Urothelium cell line (cell line): ENCODE measurements around the gene SLC1A2.

Experiments
- DNase-seq: peaks from one replicate; pipeline ENCODE4 v3.0.0; 2011; ENCODE audit warnings: low spot score, mixed read lengths
- FAIRE-seq: peaks from 2 replicates; lab custom pipeline; 2011; peaks lifted over from hg19 to GRCh38; lab: Jason Lieb, UNC

The SLC1A2 gene

GRCh38 chr11:35248558-35249323 is 170.6 kb downstream of the SLC1A2 start:
- FAIRE-seq (no peak), DNase-seq (no peak)

GRCh38 chr11:35247863-35248262 is 171.5 kb downstream of the SLC1A2 start:
- no peak for DNase-seq
- no peak for FAIRE-seq

DNA sequence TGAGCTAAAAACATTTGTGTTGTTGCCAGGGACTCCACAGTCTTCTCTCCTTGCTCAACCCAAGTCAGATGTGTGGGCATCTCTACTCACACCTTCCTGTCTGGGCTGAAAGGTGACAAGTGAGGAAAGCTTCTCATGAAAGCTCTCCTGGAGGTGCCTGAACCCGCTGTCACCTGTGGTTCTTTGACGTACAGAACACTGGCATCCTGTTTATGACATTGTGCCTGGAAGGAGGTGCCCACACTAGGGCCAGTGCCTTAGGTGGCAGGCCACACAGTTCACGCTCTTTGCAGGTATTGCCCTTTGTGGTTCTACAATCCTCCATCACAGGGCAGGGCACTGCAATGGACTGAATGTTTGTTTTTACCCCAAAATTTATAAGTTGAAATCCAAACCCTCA is 171.9 kb downstream of the SLC1A2 start:
- no peak for FAIRE-seq

DNA sequence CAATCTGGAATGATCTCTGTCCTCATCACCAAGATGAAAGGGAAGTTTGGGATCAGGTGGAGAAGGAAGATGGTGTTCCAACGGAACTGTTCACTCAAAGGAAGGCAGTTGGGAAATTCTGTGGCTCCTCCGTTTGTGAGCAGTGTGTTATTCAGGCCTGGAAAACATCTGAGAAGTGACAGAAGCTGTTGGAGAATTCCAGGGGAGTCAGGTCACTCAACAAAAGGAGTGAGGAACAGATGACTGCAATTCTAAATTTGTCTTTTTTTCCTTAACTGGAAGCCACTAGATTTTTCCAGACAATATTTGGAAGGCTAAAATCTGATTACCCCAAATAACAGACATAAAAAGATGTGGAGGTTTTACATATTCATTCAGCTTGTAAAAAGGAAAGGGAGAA is 172.6 kb downstream of the SLC1A2 start:
- no peak for FAIRE-seq
- no peak for DNase-seq

More for the DNA sequence above, 171.9 kb downstream of the SLC1A2 start:
- DNase-seq: no peak

DNA sequence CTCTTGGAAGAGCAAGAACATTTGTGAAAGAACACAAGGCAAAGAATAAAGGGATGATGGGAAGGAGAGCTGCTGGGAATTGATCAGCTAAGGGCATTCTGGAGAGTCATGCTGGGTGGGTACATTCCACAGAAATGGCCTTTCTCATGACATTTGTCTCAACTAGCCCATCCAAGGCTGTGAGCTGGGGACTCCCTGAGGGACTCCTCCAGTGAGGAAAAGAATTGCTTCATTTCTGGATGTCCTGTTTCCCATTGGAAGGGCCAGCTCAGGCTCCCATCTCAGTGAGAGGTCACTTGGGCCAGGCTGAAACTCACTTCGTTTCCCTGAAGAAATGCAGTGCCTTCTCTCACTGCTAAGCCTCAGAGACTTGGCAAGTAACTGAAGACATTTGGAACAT is 173.6 kb downstream of the SLC1A2 start:
- FAIRE-seq: no peak

DNA sequence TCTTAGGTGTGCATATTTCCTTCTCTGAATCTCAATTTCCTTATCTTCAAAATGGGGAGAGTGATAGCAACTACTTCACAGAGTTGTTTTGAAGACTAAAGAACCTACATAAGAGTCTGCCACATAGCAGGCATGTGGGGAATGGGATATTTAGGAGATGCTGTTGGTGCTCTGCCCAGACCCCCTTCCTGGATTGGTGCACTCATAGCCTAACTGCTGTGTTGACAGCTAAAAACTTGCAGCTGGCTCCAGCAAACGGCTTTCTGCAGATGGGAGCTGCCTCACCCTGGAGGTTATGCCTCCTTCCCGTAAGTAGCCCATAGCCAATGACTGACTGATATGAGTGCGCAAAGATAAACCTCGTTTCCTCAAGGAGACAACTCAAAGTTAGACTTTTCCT is 174.3 kb downstream of the SLC1A2 start:
- FAIRE-seq (no peak), DNase-seq (no peak)

More for the DNA sequence above, 173.6 kb downstream of the SLC1A2 start:
- no peak for DNase-seq

GRCh38 chr11:35243774-35244173 is 175.6 kb downstream of the SLC1A2 start:
- DNase-seq (no peak), FAIRE-seq (no peak)

GRCh38 chr11:35242412-35243242 is 176.7 kb downstream of the SLC1A2 start:
- DNase-seq: no peak
- FAIRE-seq: no peak

DNA sequence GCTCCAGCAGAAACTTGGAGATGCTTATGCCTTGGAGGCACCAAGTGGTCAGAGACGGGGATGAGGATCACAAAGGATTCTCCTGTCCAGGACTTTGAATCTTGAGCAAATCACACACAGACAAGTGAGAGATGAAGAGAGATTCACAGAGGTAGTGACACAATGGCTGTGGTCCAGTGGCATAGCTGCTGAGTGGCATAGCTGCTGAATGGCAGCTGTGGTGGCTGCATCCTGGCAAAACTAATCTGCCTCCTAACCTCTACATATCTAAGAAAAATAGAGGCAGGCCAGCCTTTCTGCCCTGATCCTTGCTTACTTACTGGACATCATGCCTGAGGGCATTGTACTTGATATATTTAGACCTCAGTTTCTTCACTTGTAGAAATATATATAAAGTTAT is 177.8 kb downstream of the SLC1A2 start:
- DNase-seq: no peak
- no peak for FAIRE-seq

GRCh38 chr11:35241083-35241482 is 178.3 kb downstream of the SLC1A2 start:
- no peak for DNase-seq
- FAIRE-seq: no peak

- DNase-seq: no peak
- FAIRE-seq: no peak
Measured at GRCh38 chr11:35239471-35240075, 179.8 kb downstream of the SLC1A2 start.

- no peak for DNase-seq
- FAIRE-seq: no peak
Measured at GRCh38 chr11:35238882-35239281, 180.5 kb downstream of the SLC1A2 start.

- FAIRE-seq (no peak), DNase-seq (peak; percentile 38)
Measured at GRCh38 chr11:35237860-35238715, 181.3 kb downstream of the SLC1A2 start.

- FAIRE-seq (no peak), DNase-seq (no peak)
Measured at GRCh38 chr11:35237351-35237750, 182.0 kb downstream of the SLC1A2 start.

DNA sequence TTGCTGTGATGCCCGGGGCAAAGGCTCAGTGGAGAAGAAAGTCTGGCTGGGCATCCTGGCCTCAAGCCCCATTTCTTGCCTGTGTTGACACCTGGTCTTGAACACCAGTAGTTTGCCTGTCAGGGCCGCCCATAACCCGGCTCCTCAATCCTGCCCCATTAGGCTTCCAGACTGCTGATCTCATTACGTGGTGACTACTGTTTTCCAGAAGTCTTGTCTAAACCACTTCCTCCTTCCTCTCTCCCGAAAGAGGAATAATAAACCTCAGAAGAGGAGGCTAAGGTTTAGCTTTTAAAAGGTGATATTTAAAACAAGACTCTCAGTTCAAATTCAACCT is 182.7 kb downstream of the SLC1A2 start:
- no peak for FAIRE-seq
- peak; percentile 54 for DNase-seq

DNA sequence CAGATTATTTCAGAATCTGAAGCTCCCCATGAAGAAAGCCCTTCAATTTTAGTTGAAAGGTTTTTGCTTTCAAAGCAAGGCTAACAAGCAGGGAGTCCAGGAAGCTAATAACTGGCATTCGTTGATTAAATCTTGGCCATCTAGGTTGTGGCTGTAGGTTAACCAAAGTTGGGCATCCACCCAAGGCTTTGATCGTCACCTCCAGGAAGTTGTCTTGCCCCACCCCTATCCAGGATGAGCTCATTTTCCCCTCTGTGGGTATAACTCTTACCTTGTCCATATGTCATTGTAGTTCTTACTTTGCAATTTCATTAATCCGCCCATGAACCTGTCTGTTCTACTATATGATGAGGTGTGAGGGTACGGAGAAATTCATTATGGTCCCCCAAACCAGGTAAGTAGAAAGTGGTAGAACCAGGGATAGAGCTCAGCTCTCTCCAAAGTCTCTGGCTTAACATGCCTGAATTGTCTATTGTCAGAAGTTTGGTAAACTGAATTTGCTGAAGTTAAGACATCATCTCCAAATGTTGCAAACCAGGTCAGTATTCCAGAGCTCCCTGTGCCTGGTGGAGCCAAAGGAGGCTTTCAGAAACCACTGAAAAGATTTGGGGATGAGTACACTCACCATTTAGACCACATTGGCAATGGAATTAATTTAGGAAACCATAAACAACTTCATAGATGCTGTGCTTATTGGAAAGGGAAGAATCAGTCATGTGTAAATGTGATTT is 183.3 kb downstream of the SLC1A2 start:
- DNase-seq: peak; percentile 74
- FAIRE-seq: no peak

- FAIRE-seq (no peak), DNase-seq (no peak)
Measured at GRCh38 chr11:35235498-35235897, 183.9 kb downstream of the SLC1A2 start.

GRCh38 chr11:35235157-35235468 is 184.2 kb downstream of the SLC1A2 start:
- no peak for DNase-seq
- no peak for FAIRE-seq

GRCh38 chr11:35234460-35235156 is 184.8 kb downstream of the SLC1A2 start:
- FAIRE-seq: no peak
- no peak for DNase-seq

DNA sequence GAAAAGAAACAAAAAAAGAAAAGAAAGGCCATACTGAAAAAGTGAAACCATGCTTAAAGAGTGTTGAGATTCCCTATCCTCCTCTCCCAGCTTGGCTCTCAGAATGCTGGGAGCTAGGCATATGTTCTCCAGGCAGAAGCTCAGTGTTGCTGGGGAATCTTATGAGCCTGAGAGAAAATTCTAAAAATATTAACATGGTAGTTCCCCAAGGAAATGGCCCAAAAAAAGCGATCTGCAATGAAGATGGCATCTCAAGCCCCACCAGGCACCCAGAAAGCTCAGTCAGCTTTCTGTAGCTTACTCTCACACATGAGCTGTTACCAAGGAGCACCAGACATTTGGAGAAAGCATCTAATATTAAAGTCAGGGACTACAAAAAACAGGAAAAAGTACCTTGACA is 185.8 kb downstream of the SLC1A2 start:
- DNase-seq: no peak
- FAIRE-seq: no peak
